DOHH2 (cell line): ENCODE data around the gene SNRNP27.

Experiments
- CTCF ChIP-seq: fragments of 200-600 bp; sonication (generic); IDR thresholded peaks from one replicate; pipeline ENCODE4 v1.5.1; 2014; ENCODE audit warnings: antibody characterized with exemption, mild to moderate bottlenecking, low read depth, low read length; ENCODE audit not compliant: poor library complexity, severe bottlenecking
- EZH2phosphoT487 ChIP-seq: fragments of 200-600 bp; sonication (generic); IDR thresholded peaks from 2 replicates; pipeline ENCODE4 v1.6.1; 2017; ENCODE audit warnings: borderline replicate concordance, mild to moderate bottlenecking, antibody characterized with exemption, low read length, moderate library complexity, mixed read lengths

- no peak for TF ChIP-seq CTCF
- TF ChIP-seq EZH2phosphoT487: no peak
These were observed 54.5 kb downstream of the SNRNP27 start for GRCh38 chr2:69948032-69948962.
